Keratinocyte (primary cell): ENCODE results near the gene MISP. TPM values are rescaled to one million over a fixed set of nuclear protein-coding genes. Genes with fewer than 3 reads are reported as not detected.
A peak's percentile ranks its signal among the peaks of the same experiment; 100 is the strongest.

Experiments used
- DNase-seq: peaks from one replicate; pipeline ENCODE4 v3.0.0-alpha.2; 2011; ENCODE audit warnings: low read depth, missing footprints, low spot score
- FAIRE-seq: peaks from 2 replicates; lab custom pipeline; 2011; peaks lifted over from hg19 to GRCh38; lab: Jason Lieb, UNC
- H2AFZ ChIP-seq: 2 replicates; pipeline ENCODE4 v1.6.0; 2012; ENCODE audit warnings: low read length, control low read depth, inconsistent platforms; ENCODE audit not compliant: control insufficient read depth
- H3K27ac ChIP-seq: 2 replicates; pipeline ENCODE4 v1.5.1; 2011; ENCODE audit warnings: low read length; ENCODE audit not compliant: control insufficient read depth, insufficient read depth
- H3K27me3 ChIP-seq: 3 replicates; pipeline ENCODE4 v1.6.0; 2011; ENCODE audit warnings: low read length; ENCODE audit not compliant: control insufficient read depth, insufficient read depth; ENCODE audit errors: extremely low read depth
- H3K36me3 ChIP-seq, 2 experiments: 2 replicates in 1 of 2; 3 replicates in 1 of 2; pipeline ENCODE4 v1.5.1; 2011; ENCODE audit warnings: low read length in 2 of 2, mild to moderate bottlenecking in 1 of 2; ENCODE audit not compliant: control insufficient read depth in 2 of 2, insufficient read depth in 2 of 2; ENCODE audit errors: extremely low read depth in 1 of 2
- H3K4me1 ChIP-seq: 3 replicates; pipeline ENCODE4 v1.5.1; 2011; ENCODE audit warnings: low read length; ENCODE audit not compliant: control insufficient read depth, insufficient read depth; ENCODE audit errors: extremely low read depth
- H3K4me2 ChIP-seq: 3 replicates; pipeline ENCODE4 v1.6.0; 2011; ENCODE audit warnings: low read depth, low read length; ENCODE audit not compliant: control insufficient read depth, insufficient read depth; ENCODE audit errors: extremely low read depth
- H3K4me3 ChIP-seq, 3 experiments: fragments of 200-600 bp in 1 of 3; sonication (generic) in 1 of 3; 2 replicates in 2 of 3; 3 replicates in 1 of 3; pipeline ENCODE4 v1.5.1; 2011 to 2016; ENCODE audit warnings: low read length in 3 of 3, mild to moderate bottlenecking in 3 of 3, control low read depth in 2 of 3, inconsistent platforms in 1 of 3, low read depth in 1 of 3, mixed read lengths in 1 of 3, mixed run types in 1 of 3, moderate library complexity in 1 of 3; ENCODE audit not compliant: control insufficient read depth in 2 of 3, insufficient read depth in 2 of 3; ENCODE audit errors: extremely low read depth in 1 of 3
- H3K79me2 ChIP-seq: 2 replicates; pipeline ENCODE4 v1.6.0; 2012; ENCODE audit warnings: low read length; ENCODE audit not compliant: control insufficient read depth, insufficient read depth
- H3K9ac ChIP-seq: 3 replicates; pipeline ENCODE4 v1.6.0; 2011; ENCODE audit warnings: low read length; ENCODE audit not compliant: control insufficient read depth, insufficient read depth; ENCODE audit errors: extremely low read depth
- H3K9me1 ChIP-seq: 3 replicates; pipeline ENCODE4 v1.6.0; 2011; ENCODE audit warnings: low read length; ENCODE audit not compliant: control insufficient read depth, insufficient read depth; ENCODE audit errors: extremely low read depth
- H3K9me3 ChIP-seq: 2 replicates; pipeline ENCODE4 v1.5.1; 2012; ENCODE audit warnings: low read depth, low read length; ENCODE audit not compliant: control insufficient read depth
- H4K20me1 ChIP-seq: 3 replicates; pipeline ENCODE4 v1.6.0; 2011; ENCODE audit warnings: low read length; ENCODE audit not compliant: control insufficient read depth, insufficient read depth; ENCODE audit errors: extremely low read depth
- CTCF ChIP-seq, 3 experiments: IDR thresholded peaks in 1 of 3; conservative IDR thresholded peaks in 1 of 3; optimal IDR thresholded peaks in 1 of 3; 2 replicates in 2 of 3; 3 replicates in 1 of 3; pipeline versions ENCODE3 to v1.5.1; 2011; ENCODE audit warnings: low read length in 3 of 3, mild to moderate bottlenecking in 3 of 3, moderate library complexity in 2 of 3, control low read depth in 1 of 3, inconsistent platforms in 1 of 3; ENCODE audit not compliant: insufficient read depth in 2 of 3; ENCODE audit errors: extremely low read depth in 1 of 3
- EZH2 ChIP-seq: IDR thresholded peaks from one replicate; pipeline ENCODE4 v1.6.1; 2012; ENCODE audit warnings: inconsistent platforms, mild to moderate bottlenecking, low read length, moderate library complexity
- dilution Hi-C: fragments of 300-500 bp; cut with MboI; formaldehyde crosslinking; loops from one replicate; pipeline ENCODE4 v1.7.0; 2020; ENCODE audit warnings: low sequenced_read_pairs; ENCODE audit not compliant: extremely low pct_ligation_motif_present
- polyA plus RNA-seq, 5 experiments: library from polyadenylated mRNA; depleted of rRNA in 3 of 5; stranded (reverse) in 3 of 5; stranded (forward) in 1 of 5; unstranded in 1 of 5; fragments of >200 nt; gene quantifications; 1 replicate in 1 of 5; 2 replicates in 3 of 5; 3 replicates in 1 of 5; pipeline versions ENCODE4 v1.2.1 to v1.2.3, GENCODE V29; 2011 to 2012; ENCODE audit warnings: missing spikeins in 2 of 5, low read depth in 1 of 5, low replicate concordance in 1 of 5

MISP gene
- polyA plus RNA-seq, 1 donor (not counting 4 experiments of a cell fraction or from before 2014, with no cell fraction given), result 17.5 TPM

- no peaks in the 10 kb centered on the region for H3K27me3 ChIP-seq
- dilution Hi-C loops, result no loop called here
- TF ChIP-seq EZH2, result no peak
- no peak for TF ChIP-seq CTCF (optimal IDR thresholded peaks at IDR 0.05 in 1 of 3, IDR thresholded peaks at IDR 0.05 in 1 of 3, conservative IDR thresholded peaks at IDR 0.05 in 1 of 3; ENCODE audit: extremely low read depth in 1 of 3, insufficient read depth in 2 of 3, low read length in 3 of 3)
- H3K9me1 ChIP-seq, result no peaks in the 10 kb centered on the region
- peaks cover 84% of the 10 kb centered on the region for H4K20me1 ChIP-seq
- H3K9me3 ChIP-seq, result no peaks in the 10 kb centered on the region
- H3K79me2 ChIP-seq, result peaks cover 97% of the 10 kb centered on the region
- H3K36me3 ChIP-seq, result peaks cover 31 to 84% of the 10 kb centered on the region in 2 experiments
- H3K4me2 ChIP-seq, result peak overlapping the region; percentile 96
- no peak overlapping the region for H2AFZ ChIP-seq
- DNase-seq (no peak), FAIRE-seq (no peak)
- peak overlapping the region; percentile 9 for H3K9ac ChIP-seq
- no peak overlapping the region for H3K4me3 ChIP-seq
- H3K4me1 ChIP-seq, result peaks cover 32% of the 10 kb centered on the region
- H3K27ac ChIP-seq, result no peak overlapping the region
These were observed 51.7 kb downstream of the MISP start for GRCh38 chr19:802498-803098.

GRCh38 chr19:803099-803561 is 52.2 kb downstream of the MISP start:
- Histone ChIP-seq H3K79me2 (peaks cover 100% of the 10 kb centered on the region), H4K20me1 (peaks cover 88% of the 10 kb centered on the region), H3K4me2 (no peak overlapping the region), H3K4me1 (peaks cover 32% of the 10 kb centered on the region), H3K27ac (no peak overlapping the region), H3K27me3 (no peaks in the 10 kb centered on the region), H3K4me3 (no peak overlapping the region), H3K9me1 (no peaks in the 10 kb centered on the region), H2AFZ (no peak overlapping the region), H3K9ac (no peak overlapping the region), H3K9me3 (no peaks in the 10 kb centered on the region), H3K36me3 (peaks cover 33 to 88% of the 10 kb centered on the region in 2 experiments)
- no peak for FAIRE-seq
- TF ChIP-seq EZH2, result no peak
- no peak for TF ChIP-seq CTCF (optimal IDR thresholded peaks at IDR 0.05 in 1 of 3, IDR thresholded peaks at IDR 0.05 in 1 of 3, conservative IDR thresholded peaks at IDR 0.05 in 1 of 3; ENCODE audit: extremely low read depth in 1 of 3, insufficient read depth in 2 of 3, low read length in 3 of 3)
- DNase-seq, result no peak
- dilution Hi-C loops, result no loop called here
